HepG2 (cell line): Measurements from ENCODE around the gene NR2F1. TPM values are rescaled to one million over a fixed set of nuclear protein-coding genes. Genes with fewer than 3 reads are reported as not detected.

Source experiments
- ATAC-seq: fragments of 200-7000 bp; cut with Tn5 transposase; 3 replicates; pipeline ENCODE4 v1.9.1; 2020; ENCODE audit warnings: mild to moderate bottlenecking, moderate library complexity
- BruUV-seq: library from RNA; stranded (reverse); fragments of 400-500 nt; replicated peaks from 2 replicates; lab custom pipeline; 2021; lab: Mats Ljungman, UMichigan
- CTCF ChIA-PET: fragments of 300-600 bp; formaldehyde crosslinking; extraction: SDS; loops from one replicate; lab custom pipeline; 2021; ENCODE audit warnings: low total read pairs, inconsistent platforms, low intra/inter-chr PET ratio; lab: Yijun Ruan, JAX
- POLR2A ChIA-PET: fragments of 350-600 bp; sonication (Branson Sonifier 250); formaldehyde crosslinking; loops from one replicate; lab custom pipeline; 2020; ENCODE audit warnings: antibody characterized with exemption, inconsistent platforms; lab: Yijun Ruan, JAX
- DNase-seq: peaks from one replicate; pipeline ENCODE4 v3.0.0-alpha.2; 2015; ENCODE audit warnings: low spot score
- FAIRE-seq: peaks from 3 replicates; lab custom pipeline; 2011; peaks lifted over from hg19 to GRCh38; lab: Jason Lieb, UNC
- H2AFZ ChIP-seq: one replicate; pipeline ENCODE4 v1.6.1; 2011; ENCODE audit warnings: low read length, inconsistent platforms
- H3K27ac ChIP-seq: fragments of 300-600 bp; 3 replicates; pipeline ENCODE4 v1.8.0; 2011; ENCODE audit warnings: mixed run types, mild to moderate bottlenecking, mixed read lengths, low read length, inconsistent platforms; ENCODE audit not compliant: insufficient read depth; ENCODE audit errors: extremely low read length
- H3K27me3 ChIP-seq, 2 experiments: fragments of 200-600 bp in 1 of 2; 2 replicates in 1 of 2; 3 replicates in 1 of 2; pipeline versions ENCODE4 v1.6.0 to v1.8.0; 2011; ENCODE audit warnings: low read length in 2 of 2, mild to moderate bottlenecking in 2 of 2, moderate library complexity in 2 of 2, inconsistent platforms in 1 of 2; ENCODE audit not compliant: insufficient read depth in 2 of 2, control insufficient read depth in 1 of 2
- H3K36me3 ChIP-seq, 2 experiments: fragments of 200-600 bp in 1 of 2; replicated peaks in 1 of 2; 2 replicates in 1 of 2; 3 replicates in 1 of 2; pipeline versions ENCODE4 v1.5.1 to v1.8.0; 2011; ENCODE audit warnings: low read length in 2 of 2, inconsistent platforms in 1 of 2; ENCODE audit not compliant: insufficient read depth in 2 of 2, control insufficient read depth in 1 of 2
- H3K4me1 ChIP-seq: 2 replicates; pipeline ENCODE4 v1.5.1; 2012; ENCODE audit warnings: low read length, inconsistent platforms; ENCODE audit not compliant: insufficient read depth
- H3K4me2 ChIP-seq: 2 replicates; pipeline ENCODE4 v1.6.0; 2011; ENCODE audit warnings: low read depth, low read length, inconsistent platforms
- H3K4me3 ChIP-seq, 3 experiments: fragments of 200-600 bp in 1 of 3; sonication (generic), shearing (Covaris generic) in 1 of 3; replicated peaks in 1 of 3; 2 replicates each; pipeline ENCODE4 v1.5.1; 2011 to 2016; ENCODE audit warnings: low read length in 3 of 3, inconsistent platforms in 2 of 3, low read depth in 2 of 3, mild to moderate bottlenecking in 2 of 3, control low read depth in 1 of 3, mixed read lengths in 1 of 3; ENCODE audit not compliant: insufficient read depth in 1 of 3
- H3K79me2 ChIP-seq: one replicate; pipeline ENCODE4 v1.6.1; 2011; ENCODE audit warnings: low read length, inconsistent platforms; ENCODE audit not compliant: insufficient read depth
- H3K9ac ChIP-seq: 2 replicates; pipeline ENCODE4 v1.6.0; 2011; ENCODE audit warnings: mild to moderate bottlenecking, low read depth, low read length, inconsistent platforms; ENCODE audit not compliant: insufficient read depth
- H3K9me3 ChIP-seq: 2 replicates; pipeline ENCODE4 v1.5.1; 2012; ENCODE audit warnings: mild to moderate bottlenecking, low read length
- H4K20me1 ChIP-seq: 2 replicates; pipeline ENCODE4 v1.6.0; 2011; ENCODE audit warnings: inconsistent platforms, mild to moderate bottlenecking, low read length, moderate library complexity; ENCODE audit not compliant: insufficient read depth
- DMAP1 ChIP-seq: IDR thresholded peaks from 2 replicates; pipeline ENCODE4 v1.6.1; 2016
- FOSL2 ChIP-seq: sonication (generic); formaldehyde crosslinking; IDR thresholded peaks from 2 replicates; pipeline ENCODE4 v1.4.0; 2020; ENCODE audit warnings: missing genetic modification reagents
- GLI4 ChIP-seq: sonication (generic); formaldehyde crosslinking; IDR thresholded peaks from 2 replicates; pipeline ENCODE4 v1.5.1; 2020; ENCODE audit warnings: missing genetic modification reagents, mild to moderate bottlenecking, moderate library complexity, borderline replicate concordance
- HNF4A ChIP-seq: sonication (generic); formaldehyde crosslinking; IDR thresholded peaks from 2 replicates; pipeline ENCODE4 v1.4.0; 2020; ENCODE audit warnings: missing genetic modification reagents
- HOXD1 ChIP-seq: sonication (generic); formaldehyde crosslinking; IDR thresholded peaks from 2 replicates; pipeline ENCODE4 v1.5.0; 2020; ENCODE audit warnings: missing genetic modification reagents
- MTF1 ChIP-seq: sonication (generic); formaldehyde crosslinking; IDR thresholded peaks from 2 replicates; pipeline ENCODE4 v1.5.0; 2020; ENCODE audit warnings: missing genetic modification reagents
- NCOA5 ChIP-seq: sonication (generic); formaldehyde crosslinking; IDR thresholded peaks from 2 replicates; pipeline ENCODE4 v1.4.0; 2020; ENCODE audit warnings: missing genetic modification reagents
- TCF7 ChIP-seq: sonication (generic); IDR thresholded peaks from 2 replicates; pipeline ENCODE4 v1.6.1; 2016; ENCODE audit warnings: antibody characterized with exemption, low read depth
- ZFP36L1 ChIP-seq: sonication (generic); formaldehyde crosslinking; IDR thresholded peaks from 2 replicates; pipeline ENCODE4 v1.8.0; 2022; ENCODE audit warnings: mild to moderate bottlenecking, missing genetic modification reagents, moderate library complexity
- ZFP37 ChIP-seq: sonication (generic); formaldehyde crosslinking; IDR thresholded peaks from 2 replicates; pipeline ENCODE4 v1.4.0; 2020; ENCODE audit warnings: missing genetic modification reagents, borderline replicate concordance
- ZMYM3 ChIP-seq: sonication (generic); formaldehyde crosslinking; IDR thresholded peaks from 2 replicates; pipeline ENCODE4 v1.5.1; 2020; ENCODE audit warnings: mild to moderate bottlenecking, missing genetic modification reagents
- ZNF644 ChIP-seq: IDR thresholded peaks from 2 replicates; pipeline ENCODE4 v1.6.1; 2016; ENCODE audit warnings: low read depth
- ZNF766 ChIP-seq: sonication (generic); formaldehyde crosslinking; IDR thresholded peaks from 2 replicates; pipeline ENCODE4 v1.5.0; 2020; ENCODE audit warnings: missing genetic modification reagents, borderline replicate concordance
- ZZZ3 ChIP-seq: sonication (generic); formaldehyde crosslinking; IDR thresholded peaks from 2 replicates; pipeline ENCODE4 v1.4.0; 2020; ENCODE audit warnings: missing genetic modification reagents, mild to moderate bottlenecking, borderline replicate concordance
- WGBS: methylation state at CpG from one replicate; pipeline ENCODE4 v1.1.6; 2017; ENCODE audit warnings: low lambda C conversion rate; 5-methylcytosine and 5-hydroxymethylcytosine counted together
- in situ Hi-C: cut with HindIII; loops from 2 replicates; pipeline ENCODE4 v1.10.0; 2017; ENCODE audit warnings: low pct_unique_long_range_greater_than_20kb; ENCODE audit not compliant: extremely low pct_ligation_motif_present
- intact Hi-C: fragments of 100-400 bp; cut with micrococcal nuclease; formaldehyde crosslinking; loops from one replicate; pipeline ENCODE4 v1.10.0; 2022; ENCODE audit not compliant: unreplicated experiment
- polyA plus RNA-seq, 8 experiments: library from polyadenylated mRNA; depleted of rRNA in 3 of 8; stranded (reverse) in 7 of 8; unstranded in 1 of 8; fragments of >200 nt; fragmentation: Illumina TruSeq in 4 of 8; extraction: Trizol in 4 of 8; gene quantifications; 2 replicates each; pipeline versions ENCODE4 v1.2.1 to v1.2.3, GENCODE V29; 2011 to 2016; ENCODE audit warnings: low read depth in 4 of 8, missing spikeins in 1 of 8, mixed read lengths in 1 of 8; ENCODE audit not compliant: insufficient read depth in 1 of 8
- total RNA-seq, 5 experiments: library from RNA; depleted of rRNA; stranded (reverse); fragments of >200 nt; fragmentation: Illumina TruSeq; extraction: Trizol; gene quantifications; 2 replicates each; pipeline ENCODE4 v1.2.3, GENCODE V29; 2016; ENCODE audit warnings: low read depth in 1 of 5
- TF ChIP-seq, protein P1 (sequence below): sonication (generic); formaldehyde crosslinking; IDR thresholded peaks from 2 replicates; pipeline ENCODE4 v1.4.0; 2020; ENCODE audit warnings: mild to moderate bottlenecking, missing genetic modification reagents

The NR2F1 gene
- total and polyA plus RNA-seq, 2 of the 13 experiments (the other 11 are each of a cell fraction or from before 2014, with no cell fraction given), result 17.1 to 59.7 TPM

DNA sequence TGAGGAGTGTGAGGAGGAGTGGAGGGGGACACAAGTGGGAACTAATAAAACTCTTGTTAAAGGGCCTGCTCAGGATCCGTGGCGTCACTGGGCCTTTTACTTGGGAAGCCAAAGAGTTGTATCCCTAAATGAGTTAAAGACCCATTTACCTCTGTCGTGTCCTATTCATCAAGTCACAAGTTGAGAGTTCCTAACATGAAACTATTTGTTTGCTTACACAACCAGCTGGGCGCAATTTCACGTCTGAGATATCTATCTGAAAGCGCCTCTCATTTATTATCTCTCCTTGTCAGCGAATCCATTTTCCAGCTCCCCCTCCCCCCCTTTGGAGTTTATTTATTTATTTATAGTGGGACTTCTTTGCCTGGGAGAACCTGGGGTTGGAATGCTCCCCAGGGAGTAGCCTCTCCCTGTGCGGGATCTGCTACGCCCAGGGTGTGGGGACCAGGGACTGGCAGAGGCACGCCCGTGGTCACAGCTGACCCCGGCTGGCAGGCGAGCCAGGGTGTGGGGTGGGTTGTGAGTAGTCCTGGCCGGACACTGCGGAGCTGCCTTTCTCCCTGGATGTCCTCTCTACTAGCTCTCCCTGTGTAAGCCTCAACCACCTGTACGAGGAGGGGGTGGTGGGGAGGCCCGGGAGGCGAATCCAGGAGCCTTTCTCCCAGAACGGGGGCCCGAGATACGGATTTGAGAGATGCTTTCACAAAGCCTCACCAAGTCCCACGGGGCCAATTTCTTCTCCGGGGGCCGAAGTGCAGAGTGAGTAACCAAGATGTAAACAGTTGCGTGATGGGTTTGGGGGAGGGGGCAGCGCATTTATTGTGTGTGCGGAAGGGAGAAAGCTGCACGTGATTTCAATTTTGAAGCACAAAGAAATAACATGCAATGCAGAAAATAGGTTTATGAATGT lies 15.3 kb downstream of the NR2F1 start:
- POLR2A ChIA-PET, result interaction anchor here (2.1 kb wide), 1 partner anchor 15 kb away, joined by 6 read pairs; the partner anchor contains the start of gene NR2F1
- no peak for DNase-seq
- H3K9me3 ChIP-seq, result no peaks in the 10 kb centered on the region
- H4K20me1 ChIP-seq, result 0 out of 2 replicates have a peak, but pooled peaks cover 5% of the 10 kb centered on the region
- H3K36me3 ChIP-seq, result peaks cover 4 to 7% of the 10 kb centered on the region in 2 experiments; a peak in 3 of 5 replicates
- 56% methylated on average over 23 of the region's 28 CpGs for WGBS
- H3K4me1 ChIP-seq, result peaks cover 31% of the 10 kb centered on the region
- TF ChIP-seq FOSL2 (CRISPR knock-in tag) (peak; percentile 26; the same call in 1 of the 2 replicates), GLI4 (CRISPR knock-in tag) (no peak)
- H3K27ac ChIP-seq, result no peak overlapping the region
- no peak overlapping the region for H3K9ac ChIP-seq
- ATAC-seq, result no peak
- H3K79me2 ChIP-seq, result no peaks in the 10 kb centered on the region
- peaks cover 0 to 19% of the 10 kb centered on the region in 2 experiments; a peak in 1 of 5 replicates for H3K27me3 ChIP-seq
- H2AFZ ChIP-seq, result no peak overlapping the region
- in situ Hi-C loops, result no loop called here
- no peak overlapping the region for H3K4me3 ChIP-seq
- no peak for FAIRE-seq
- CTCF ChIA-PET, result no interaction called here
- H3K4me2 ChIP-seq, result peak overlapping the region; percentile 69
- no TSS peak for BruUV-seq
- intact Hi-C loops, result no loop called here

DNA sequence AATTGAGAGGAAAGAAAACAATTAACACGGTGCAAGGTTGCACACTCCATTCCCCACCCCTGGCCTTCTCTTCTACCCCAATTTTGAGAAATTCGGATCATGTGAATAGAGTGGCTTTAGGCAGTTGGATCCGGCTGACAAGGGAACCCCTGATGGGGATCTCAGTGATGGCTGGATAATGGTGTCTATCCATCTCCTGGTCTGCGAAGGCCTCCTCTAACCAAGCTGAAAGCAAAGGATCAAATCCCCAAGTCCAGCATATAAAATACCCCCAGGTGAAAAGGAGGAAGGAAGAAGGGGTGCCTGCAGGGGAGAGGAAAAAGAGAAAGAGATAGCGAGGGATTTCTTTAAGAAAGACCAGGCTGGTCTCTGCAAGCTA lies 16.0 kb downstream of the NR2F1 start:
- Histone ChIP-seq H3K27me3 (peaks cover 0 to 25% of the 10 kb centered on the region in 2 experiments; a peak in 2 of 5 replicates), H3K9ac (no peak overlapping the region), H3K79me2 (no peaks in the 10 kb centered on the region), H3K27ac (no peak overlapping the region), H3K9me3 (no peaks in the 10 kb centered on the region), H4K20me1 (0 out of 2 replicates have a peak, but pooled peaks cover 2% of the 10 kb centered on the region), H3K4me1 (peaks cover 31% of the 10 kb centered on the region), H3K4me2 (peak overlapping the region; percentile 69), H3K36me3 (peaks cover under 1 to 1% of the 10 kb centered on the region in 2 experiments; a peak in 3 of 5 replicates), H2AFZ (no peak overlapping the region), H3K4me3 (peak overlapping the region in 1 of 3 experiments; percentile 42; a peak in 1 of 6 replicates)
- DNase-seq (no peak), FAIRE-seq (no peak), ATAC-seq (no peak)
- 57% methylated on average over 5 of the region's 5 CpGs for WGBS
- BruUV-seq, result no TSS peak
- TF ChIP-seq TCF7 (no peak), DMAP1 (CRISPR knock-in tag) (no peak), ZZZ3 (CRISPR knock-in tag) (no peak), HNF4A (no peak), HOXD1 (CRISPR knock-in tag) (no peak), ZNF644 (CRISPR knock-in tag) (no peak), NCOA5 (CRISPR knock-in tag) (no peak), ZFP37 (CRISPR knock-in tag) (no peak), ZMYM3 (no peak), ZFP36L1 (CRISPR knock-in tag) (no peak), ZNF766 (CRISPR knock-in tag) (no peak), MTF1 (CRISPR knock-in tag) (no peak)
- TF ChIP-seq, protein P1, sequence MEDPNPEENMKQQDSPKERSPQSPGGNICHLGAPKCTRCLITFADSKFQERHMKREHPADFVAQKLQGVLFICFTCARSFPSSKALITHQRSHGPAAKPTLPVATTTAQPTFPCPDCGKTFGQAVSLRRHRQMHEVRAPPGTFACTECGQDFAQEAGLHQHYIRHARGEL, result no peak
- intact Hi-C loops, result no loop called here
- ChIA-PET POLR2A (interaction anchor here (2.1 kb wide), 1 partner anchor 16 kb away, joined by 6 read pairs; the partner anchor contains the start of gene NR2F1), CTCF (no interaction called here)
- in situ Hi-C loops, result no loop called here
